ENCODE data around the gene SLC25A41. TPM values are rescaled to one million over a fixed set of nuclear protein-coding genes. Genes with fewer than 3 reads are reported as not detected.

Gene SLC25A41
- total and polyA plus RNA-seq, 2 of the 13 experiments (the other 11 are each of a cell fraction or from before 2014, with no cell fraction given) = 0.33 to 0.95 TPM

DNA sequence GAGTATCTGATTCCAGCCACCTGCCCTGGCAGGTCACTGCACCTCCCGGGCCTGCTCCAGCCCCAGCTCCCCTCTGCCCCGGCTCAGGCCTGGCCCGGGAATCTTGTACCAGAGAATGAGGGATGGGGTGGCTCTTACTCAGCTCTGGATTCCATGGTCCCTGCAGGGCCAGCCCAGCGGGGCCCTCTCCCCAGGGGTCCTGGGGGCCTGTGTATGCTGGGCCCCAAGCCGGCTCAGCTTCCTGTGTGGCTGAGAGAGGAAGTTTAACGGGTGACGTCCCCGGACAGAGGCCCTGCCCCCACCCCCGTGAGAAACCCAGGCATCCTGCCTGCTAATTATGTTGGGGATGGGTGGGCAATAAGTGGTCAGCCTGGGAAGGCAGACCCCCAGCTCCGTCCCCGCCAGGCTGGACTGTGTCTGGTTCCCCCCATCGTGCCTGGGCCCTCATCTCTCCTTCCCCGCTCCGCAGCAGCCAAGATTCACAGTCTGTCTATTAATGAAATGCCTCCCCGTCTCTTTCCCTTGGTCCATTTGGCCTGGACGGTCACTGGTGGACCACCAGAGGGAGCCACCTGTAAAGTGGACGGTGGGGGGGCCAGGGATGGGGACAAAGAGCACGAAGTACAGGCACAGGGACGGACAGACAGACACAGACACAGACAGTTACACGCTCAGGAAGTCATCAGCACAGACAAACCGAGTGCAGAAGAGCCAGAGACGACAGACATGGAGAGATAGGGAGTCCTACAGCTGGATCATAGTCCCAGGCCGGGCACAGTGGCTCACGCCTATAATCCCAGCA, 48.2 kb upstream of the SLC25A41 start, which contains the start of gene DENND1C (continued):
- TF ChIP-seq, protein P1, sequence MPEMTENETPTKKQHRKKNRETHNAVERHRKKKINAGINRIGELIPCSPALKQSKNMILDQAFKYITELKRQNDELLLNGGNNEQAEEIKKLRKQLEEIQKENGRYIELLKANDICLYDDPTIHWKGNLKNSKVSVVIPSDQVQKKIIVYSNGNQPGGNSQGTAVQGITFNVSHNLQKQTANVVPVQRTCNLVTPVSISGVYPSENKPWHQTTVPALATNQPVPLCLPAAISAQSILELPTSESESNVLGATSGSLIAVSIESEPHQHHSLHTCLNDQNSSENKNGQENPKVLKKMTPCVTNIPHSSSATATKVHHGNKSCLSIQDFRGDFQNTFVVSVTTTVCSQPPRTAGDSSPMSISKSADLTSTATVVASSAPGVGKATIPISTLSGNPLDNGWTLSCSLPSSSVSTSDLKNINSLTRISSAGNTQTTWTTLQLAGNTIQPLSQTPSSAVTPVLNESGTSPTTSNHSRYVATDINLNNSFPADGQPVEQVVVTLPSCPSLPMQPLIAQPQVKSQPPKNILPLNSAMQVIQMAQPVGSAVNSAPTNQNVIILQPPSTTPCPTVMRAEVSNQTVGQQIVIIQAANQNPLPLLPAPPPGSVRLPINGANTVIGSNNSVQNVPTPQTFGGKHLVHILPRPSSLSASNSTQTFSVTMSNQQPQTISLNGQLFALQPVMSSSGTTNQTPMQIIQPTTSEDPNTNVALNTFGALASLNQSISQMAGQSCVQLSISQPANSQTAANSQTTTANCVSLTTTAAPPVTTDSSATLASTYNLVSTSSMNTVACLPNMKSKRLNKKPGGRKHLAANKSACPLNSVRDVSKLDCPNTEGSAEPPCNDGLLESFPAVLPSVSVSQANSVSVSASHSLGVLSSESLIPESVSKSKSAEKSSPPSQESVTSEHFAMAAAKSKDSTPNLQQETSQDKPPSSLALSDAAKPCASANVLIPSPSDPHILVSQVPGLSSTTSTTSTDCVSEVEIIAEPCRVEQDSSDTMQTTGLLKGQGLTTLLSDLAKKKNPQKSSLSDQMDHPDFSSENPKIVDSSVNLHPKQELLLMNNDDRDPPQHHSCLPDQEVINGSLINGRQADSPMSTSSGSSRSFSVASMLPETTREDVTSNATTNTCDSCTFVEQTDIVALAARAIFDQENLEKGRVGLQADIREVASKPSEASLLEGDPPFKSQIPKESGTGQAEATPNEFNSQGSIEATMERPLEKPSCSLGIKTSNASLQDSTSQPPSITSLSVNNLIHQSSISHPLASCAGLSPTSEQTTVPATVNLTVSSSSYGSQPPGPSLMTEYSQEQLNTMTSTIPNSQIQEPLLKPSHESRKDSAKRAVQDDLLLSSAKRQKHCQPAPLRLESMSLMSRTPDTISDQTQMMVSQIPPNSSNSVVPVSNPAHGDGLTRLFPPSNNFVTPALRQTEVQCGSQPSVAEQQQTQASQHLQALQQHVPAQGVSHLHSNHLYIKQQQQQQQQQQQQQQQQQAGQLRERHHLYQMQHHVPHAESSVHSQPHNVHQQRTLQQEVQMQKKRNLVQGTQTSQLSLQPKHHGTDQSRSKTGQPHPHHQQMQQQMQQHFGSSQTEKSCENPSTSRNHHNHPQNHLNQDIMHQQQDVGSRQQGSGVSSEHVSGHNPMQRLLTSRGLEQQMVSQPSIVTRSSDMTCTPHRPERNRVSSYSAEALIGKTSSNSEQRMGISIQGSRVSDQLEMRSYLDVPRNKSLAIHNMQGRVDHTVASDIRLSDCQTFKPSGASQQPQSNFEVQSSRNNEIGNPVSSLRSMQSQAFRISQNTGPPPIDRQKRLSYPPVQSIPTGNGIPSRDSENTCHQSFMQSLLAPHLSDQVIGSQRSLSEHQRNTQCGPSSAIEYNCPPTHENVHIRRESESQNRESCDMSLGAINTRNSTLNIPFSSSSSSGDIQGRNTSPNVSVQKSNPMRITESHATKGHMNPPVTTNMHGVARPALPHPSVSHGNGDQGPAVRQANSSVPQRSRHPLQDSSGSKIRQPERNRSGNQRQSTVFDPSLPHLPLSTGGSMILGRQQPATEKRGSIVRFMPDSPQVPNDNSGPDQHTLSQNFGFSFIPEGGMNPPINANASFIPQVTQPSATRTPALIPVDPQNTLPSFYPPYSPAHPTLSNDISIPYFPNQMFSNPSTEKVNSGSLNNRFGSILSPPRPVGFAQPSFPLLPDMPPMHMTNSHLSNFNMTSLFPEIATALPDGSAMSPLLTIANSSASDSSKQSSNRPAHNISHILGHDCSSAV (CRISPR knock-in tag; IDR thresholded peaks at IDR 0.05; ENCODE audit: borderline replicate concordance) = no peak
- TF ChIP-seq KDM2A (CRISPR knock-in tag; IDR thresholded peaks at IDR 0.05; ENCODE audit: borderline replicate concordance, low read depth) (peak; percentile 59; the same call in 1 of the 2 replicates), BHLHE40 (IDR thresholded peaks at IDR 0.05; ENCODE audit: low read length) (0 out of 2 replicates have a peak, but pooled peaks have one; percentile 6), ZNF3 (CRISPR knock-in tag; IDR thresholded peaks at IDR 0.05) (no peak), POLR2A (IDR thresholded peaks at IDR 0.05; ENCODE audit: insufficient read depth in 1 of 2, low read depth in 2 of 2, low read length in 2 of 2) (no peak), ELF3 (CRISPR knock-in tag; IDR thresholded peaks at IDR 0.05) (no peak), SRSF9 (IDR thresholded peaks at IDR 0.05; ENCODE audit: borderline replicate concordance, insufficient read depth, low read depth, low read length, poor library complexity, severe bottlenecking) (no peak)
- TF ChIP-seq, protein P2, sequence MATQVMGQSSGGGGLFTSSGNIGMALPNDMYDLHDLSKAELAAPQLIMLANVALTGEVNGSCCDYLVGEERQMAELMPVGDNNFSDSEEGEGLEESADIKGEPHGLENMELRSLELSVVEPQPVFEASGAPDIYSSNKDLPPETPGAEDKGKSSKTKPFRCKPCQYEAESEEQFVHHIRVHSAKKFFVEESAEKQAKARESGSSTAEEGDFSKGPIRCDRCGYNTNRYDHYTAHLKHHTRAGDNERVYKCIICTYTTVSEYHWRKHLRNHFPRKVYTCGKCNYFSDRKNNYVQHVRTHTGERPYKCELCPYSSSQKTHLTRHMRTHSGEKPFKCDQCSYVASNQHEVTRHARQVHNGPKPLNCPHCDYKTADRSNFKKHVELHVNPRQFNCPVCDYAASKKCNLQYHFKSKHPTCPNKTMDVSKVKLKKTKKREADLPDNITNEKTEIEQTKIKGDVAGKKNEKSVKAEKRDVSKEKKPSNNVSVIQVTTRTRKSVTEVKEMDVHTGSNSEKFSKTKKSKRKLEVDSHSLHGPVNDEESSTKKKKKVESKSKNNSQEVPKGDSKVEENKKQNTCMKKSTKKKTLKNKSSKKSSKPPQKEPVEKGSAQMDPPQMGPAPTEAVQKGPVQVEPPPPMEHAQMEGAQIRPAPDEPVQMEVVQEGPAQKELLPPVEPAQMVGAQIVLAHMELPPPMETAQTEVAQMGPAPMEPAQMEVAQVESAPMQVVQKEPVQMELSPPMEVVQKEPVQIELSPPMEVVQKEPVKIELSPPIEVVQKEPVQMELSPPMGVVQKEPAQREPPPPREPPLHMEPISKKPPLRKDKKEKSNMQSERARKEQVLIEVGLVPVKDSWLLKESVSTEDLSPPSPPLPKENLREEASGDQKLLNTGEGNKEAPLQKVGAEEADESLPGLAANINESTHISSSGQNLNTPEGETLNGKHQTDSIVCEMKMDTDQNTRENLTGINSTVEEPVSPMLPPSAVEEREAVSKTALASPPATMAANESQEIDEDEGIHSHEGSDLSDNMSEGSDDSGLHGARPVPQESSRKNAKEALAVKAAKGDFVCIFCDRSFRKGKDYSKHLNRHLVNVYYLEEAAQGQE (IDR thresholded peaks at IDR 0.05; ENCODE audit: borderline replicate concordance in 1 of 2, low read depth in 1 of 2, low read length in 2 of 2) = no peak

Data from HepG2 (cell line).